Measurements from ENCODE around the gene BTG1. TPM values are rescaled to one million over a fixed set of nuclear protein-coding genes. Genes with fewer than 3 reads are reported as not detected.

BTG1 gene
- total RNA-seq, 1 donor from 2014 or later: 63.7 TPM

GRCh38 chr12:92151916-92152315 lies 6.3 kb upstream of the BTG1 start:
- no peak overlapping the region for H3K4me2 ChIP-seq (ENCODE audit: low read length)
- Mint-ChIP-seq H3K27ac (ENCODE audit: unreplicated experiment) (no peak overlapping the region), H3K4me3 (ENCODE audit: unreplicated experiment) (no peak overlapping the region), H3K9me3 (ENCODE audit: unreplicated experiment) (no peaks in the 10 kb centered on the region), H3K4me1 (ENCODE audit: low read depth, unreplicated experiment) (peaks cover 10% of the 10 kb centered on the region), H3K27me3 (ENCODE audit: low read depth, unreplicated experiment) (no peaks in the 10 kb centered on the region), H3K36me3 (ENCODE audit: low read depth, unreplicated experiment) (no peaks in the 10 kb centered on the region)
- DNase-seq (ENCODE audit: low read depth): no peak
- no peaks in the 10 kb centered on the region for H3K4me1 ChIP-seq (ENCODE audit: insufficient read depth, low read length)
- H2AFZ ChIP-seq (ENCODE audit: low read depth, low read length): no peak overlapping the region
- H4K20me1 ChIP-seq (ENCODE audit: insufficient read depth, low read length): no peaks in the 10 kb centered on the region
- TF ChIP-seq EZH2 (IDR thresholded peaks at IDR 0.05; ENCODE audit: insufficient read depth, low read length) (no peak), CTCF (IDR thresholded peaks at IDR 0.05; ENCODE audit: insufficient read depth, low read depth, low read length) (no peak)
- H3K4me3 ChIP-seq (ENCODE audit: insufficient read depth, low read depth, low read length): no peak overlapping the region
- H3K9me3 ChIP-seq (ENCODE audit: insufficient read depth, low read depth, low read length): no peaks in the 10 kb centered on the region
- H3K27ac ChIP-seq (ENCODE audit: low read depth, low read length): no peak overlapping the region
- no peaks in the 10 kb centered on the region for H3K36me3 ChIP-seq (ENCODE audit: insufficient read depth, low read length)
- no peak for FAIRE-seq
- no peak overlapping the region for H3K9ac ChIP-seq (ENCODE audit: low read length)
- H3K79me2 ChIP-seq (ENCODE audit: insufficient read depth, low read length): no peaks in the 10 kb centered on the region
- H3K27me3 ChIP-seq (ENCODE audit: insufficient read depth, low read length): no peaks in the 10 kb centered on the region

DNA sequence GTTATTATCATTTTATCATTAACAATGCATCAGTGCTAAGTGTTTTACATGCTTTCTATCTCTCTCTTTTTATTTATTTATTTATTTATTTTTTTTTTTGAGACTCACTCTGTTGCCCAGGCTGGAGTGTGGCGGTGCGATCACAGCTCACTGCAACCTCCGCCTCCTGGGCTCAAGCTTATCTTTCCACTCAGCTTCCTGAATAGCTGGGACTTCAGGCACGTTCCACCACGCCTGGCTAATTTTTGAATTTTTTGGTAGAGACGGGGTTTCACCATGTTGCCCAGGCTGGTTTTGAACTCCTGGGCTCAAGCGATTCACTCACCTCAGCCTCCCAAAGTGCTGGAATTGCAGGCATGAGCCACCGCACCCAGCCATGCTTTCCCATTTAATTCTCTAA lies 3.9 kb upstream of the BTG1 start:
- peaks cover 10% of the 10 kb centered on the region for H3K4me1 Mint-ChIP-seq (ENCODE audit: low read depth, unreplicated experiment)
- no peak for FAIRE-seq

More for the DNA sequence above, 3.9 kb upstream of the BTG1 start:
- peaks cover 7% of the 10 kb centered on the region for H4K20me1 ChIP-seq (ENCODE audit: insufficient read depth, low read length)
- no peaks in the 10 kb centered on the region for H3K27me3 ChIP-seq (ENCODE audit: insufficient read depth, low read length)
- no peaks in the 10 kb centered on the region for H3K9me3 ChIP-seq (ENCODE audit: insufficient read depth, low read depth, low read length)
- H3K4me1 ChIP-seq (ENCODE audit: insufficient read depth, low read length): no peaks in the 10 kb centered on the region
- H3K9ac ChIP-seq (ENCODE audit: low read length): no peak overlapping the region
- no peak overlapping the region for H3K27ac ChIP-seq (ENCODE audit: low read depth, low read length)
- no peak overlapping the region for H2AFZ ChIP-seq (ENCODE audit: low read depth, low read length)
- no peak for TF ChIP-seq CTCF (IDR thresholded peaks at IDR 0.05; ENCODE audit: insufficient read depth, low read depth, low read length)
- TF ChIP-seq EZH2 (IDR thresholded peaks at IDR 0.05; ENCODE audit: insufficient read depth, low read length): no peak
- H3K4me3 Mint-ChIP-seq (ENCODE audit: unreplicated experiment): no peak overlapping the region
- no peaks in the 10 kb centered on the region for H3K36me3 ChIP-seq (ENCODE audit: insufficient read depth, low read length)
- no peaks in the 10 kb centered on the region for H3K9me3 Mint-ChIP-seq (ENCODE audit: unreplicated experiment)
- DNase-seq (ENCODE audit: low read depth): no peak
- peaks cover 8% of the 10 kb centered on the region for H3K79me2 ChIP-seq (ENCODE audit: insufficient read depth, low read length)
- no peaks in the 10 kb centered on the region for H3K36me3 Mint-ChIP-seq (ENCODE audit: low read depth, unreplicated experiment)
- no peak overlapping the region for H3K27ac Mint-ChIP-seq (ENCODE audit: unreplicated experiment)
- H3K4me3 ChIP-seq (ENCODE audit: insufficient read depth, low read depth, low read length): no peak overlapping the region
- H3K4me2 ChIP-seq (ENCODE audit: low read length): no peak overlapping the region
- H3K27me3 Mint-ChIP-seq (ENCODE audit: low read depth, unreplicated experiment): no peaks in the 10 kb centered on the region
